Ovary (tissue), 9 donors: Measurements from ENCODE around the gene GRK6. TPM values are rescaled to one million over a fixed set of nuclear protein-coding genes. Genes with fewer than 3 reads are reported as not detected.

Source experiments
- DNase-seq, 5 donors: peaks; one replicate each; pipeline ENCODE4 v3.0.0-alpha.2; 2019 to 2020
- H3K27ac ChIP-seq, 2 donors: fragments of 200-600 bp; one replicate each; pipeline versions ENCODE4 v1.5.1 to v1.8.0; 2019 to 2022
- H3K27me3 ChIP-seq: fragments of 200-600 bp; one replicate; pipeline ENCODE4 v1.8.0; 2022
- H3K36me3 ChIP-seq: fragments of 200-600 bp; sonication (generic); one replicate; pipeline ENCODE4 v1.5.1; 2019
- H3K4me1 ChIP-seq: one replicate; pipeline ENCODE4 v1.8.1; 2013; ENCODE audit warnings: mild to moderate bottlenecking, moderate library complexity; ENCODE audit not compliant: insufficient read depth
- H3K4me3 ChIP-seq: fragments of 200-600 bp; sonication (generic); one replicate; pipeline ENCODE4 v1.5.1; 2017
- H3K9me3 ChIP-seq, 2 donors: fragments of 200-600 bp in 1 of 2; sonication (generic) in 1 of 2; one replicate each; pipeline versions ENCODE4 v1.5.1 to v1.8.1; 2013 to 2019; ENCODE audit warnings: mild to moderate bottlenecking in 1 of 2, moderate library complexity in 1 of 2
- CTCF ChIP-seq, 3 donors: fragments of 450-650 bp in 2 of 3; fragments of 200-600 bp in 1 of 3; IDR thresholded peaks; one replicate each; pipeline versions ENCODE4 v1.5.1 to v1.8.0; 2016 to 2022; ENCODE audit warnings: antibody characterized with exemption in 3 of 3, mild to moderate bottlenecking in 1 of 3
- EP300 ChIP-seq: sonication (generic); formaldehyde crosslinking; IDR thresholded peaks from one replicate; pipeline ENCODE4 v1.6.1; 2017; ENCODE audit warnings: antibody characterized with exemption
- POLR2A ChIP-seq: fragments of 450-650 bp; IDR thresholded peaks from one replicate; pipeline ENCODE4 v1.6.1; 2017; ENCODE audit warnings: antibody characterized with exemption, mild to moderate bottlenecking, moderate library complexity
- WGBS, 3 donors: extraction: QIAGEN DNeasy Blood & Tissue Kit in 1 of 3; methylation state at CpG; one replicate each; pipeline versions ENCODE4 v1.1.5 to v1.1.7; 2013 to 2017; 5-methylcytosine and 5-hydroxymethylcytosine counted together
- intact Hi-C, 4 donors: fragments of 100-400 bp; cut with DNase I; formaldehyde crosslinking; loops; one replicate each; pipeline versions ENCODE4 v1.11.0 to v1.15.1; 2022 to 2023
- polyA plus RNA-seq, 2 donors: library from polyadenylated mRNA; stranded (reverse); fragments of 200-250 nt in 1 of 2; fragments of 350-450 nt in 1 of 2; fragmentation: Illumina TruSeq in 1 of 2; extraction: RNeasy Lipid Tissue Mini Kit (QIAGEN cat#74804) in 1 of 2; gene quantifications; one replicate each; pipeline ENCODE4 v1.2.3, GENCODE V29; 2013 to 2014
- total RNA-seq, 7 donors: library from RNA; depleted of rRNA in 2 of 7; stranded (reverse); fragments of >200 nt in 2 of 7; fragmentation: NEBNext Ultra II Directional in 3 of 7; extraction: Animal tissue kit (Norgen Biotek cat#: 25700) in 3 of 7; gene quantifications; one replicate each; pipeline versions ENCODE4 v1.1.0 to v1.2.4, GENCODE V29; 2016 to 2023
- donor health status: DM: no; HTN: no; CAD: no; lungs with moderate emphysema.
- donor health status: DM: no; HTN: no; CAD: no.
- donor health status: Bipolar disorder and iron deficiency.
- donor health status: DM: yes; HTN: yes; CAD: no.
- donor health status: DM: no; HTN: no; CAD: no.
- donor health status: DM: yes; HTN: yes; CAD: no.

The GRK6 gene
- total and polyA plus RNA-seq, 9 donors: 5.9 to 30.3 (median 18.6) TPM

GRCh38 chr5:177491429-177491945 is 65.0 kb downstream of the GRK6 start:
- TF ChIP-seq EP300 (no peak), CTCF (IDR thresholded peaks at IDR 0.05) (peak in 2 of 3 donors; percentile 44 to 53)
- Histone ChIP-seq H3K4me1 (peaks cover 13% of the 10 kb centered on the region), H3K27ac (no peak overlapping the region), H3K27me3 (no peaks in the 10 kb centered on the region), H3K36me3 (no peaks in the 10 kb centered on the region), H3K4me3 (no peak overlapping the region), H3K9me3 (no peaks in the 10 kb centered on the region)
- WGBS, 3 donors: 61 to 65% (median 64%) methylated on average over 28 to 43 of the region's 43 CpGs
- DNase-seq: peak in 2 of 5 donors; percentile 37 to 60
- intact Hi-C loops: loop anchor here in 1 of 4 donors (10.0 kb wide), 1 partner anchor 377 kb away; no protein-coding TSS in a partner anchor

- TF ChIP-seq POLR2A: no peak
- H3K9me3 ChIP-seq: no peaks in the 10 kb centered on the region
- WGBS, 3 donors: 86 to 88% (median 88%) methylated on average over 52 to 54 of the region's 54 CpGs
- H3K27me3 ChIP-seq: no peaks in the 10 kb centered on the region
- intact Hi-C loops: loop anchor here in 1 of 4 donors (10.0 kb wide), 1 partner anchor 377 kb away; no protein-coding TSS in a partner anchor
- no peak overlapping the region for H3K4me3 ChIP-seq
- H3K36me3 ChIP-seq: no peaks in the 10 kb centered on the region
- no peak for DNase-seq
- H3K4me1 ChIP-seq: peaks cover 13% of the 10 kb centered on the region
- no peak overlapping the region for H3K27ac ChIP-seq
Measured at GRCh38 chr5:177491983-177492746, 65.7 kb downstream of the GRK6 start.

Other genes with a start within 250 kb of the GRK6 start
- gene RAB24, start 123.0 kb upstream of the GRK6 start, total RNA-seq: 10 to 100 TPM; 23.3 to 40.4 (median 26.8) TPM
- gene RAB24, start 123.0 kb upstream of the GRK6 start, polyA plus RNA-seq: 10 to 100 TPM; 17.0 to 40.4 TPM
- gene PRELID1, start 122.9 kb upstream of the GRK6 start, total RNA-seq: 10 to 100 TPM; 42.8 to 96.8 (median 74.6) TPM
- gene PRELID1, start 122.9 kb upstream of the GRK6 start, polyA plus RNA-seq: 10 to 100 TPM; 65.0 to 77.6 TPM
- 1 to 10 TPM; 3.2 to 9.8 (median 6.2) TPM for gene MXD3, start 114.8 kb upstream of the GRK6 start, total RNA-seq
- gene MXD3, start 114.8 kb upstream of the GRK6 start, polyA plus RNA-seq: 1 to 10 TPM in 1 of 2 donors, under 1 TPM in 1; 0.30 to 6.0 TPM
- gene LMAN2, start 75.0 kb upstream of the GRK6 start, total RNA-seq: 100 to 1,000 TPM in 2 of 7 donors, 10 to 100 TPM in 5; 63.5 to 154 (median 93.5) TPM
- 100 to 1,000 TPM in 1 of 2 donors, 10 to 100 TPM in 1; 85.0 to 142 TPM for gene LMAN2, start 75.0 kb upstream of the GRK6 start, polyA plus RNA-seq
- gene RGS14, start 68.8 kb upstream of the GRK6 start, total RNA-seq: 10 to 100 TPM in 1 of 7 donors, 1 to 10 TPM in 6; 4.0 to 27.0 (median 8.0) TPM
- 1 to 10 TPM in 1 of 2 donors, under 1 TPM in 1; 0.73 to 6.2 TPM for gene RGS14, start 68.8 kb upstream of the GRK6 start, polyA plus RNA-seq
- gene SLC34A1, start 42.2 kb upstream of the GRK6 start, total RNA-seq: not detected
- gene SLC34A1, start 42.2 kb upstream of the GRK6 start, polyA plus RNA-seq: not detected
- gene PFN3, start 26.0 kb upstream of the GRK6 start, total RNA-seq: not detected
- gene PFN3, start 26.0 kb upstream of the GRK6 start, polyA plus RNA-seq: not detected
- gene F12, start 17.1 kb upstream of the GRK6 start, total RNA-seq: 1 to 10 TPM in 1 of 7 donors, under 1 TPM in 1, not detected in 5; 0.28 to 1.7 TPM
- not detected for gene F12, start 17.1 kb upstream of the GRK6 start, polyA plus RNA-seq
- gene PRR7, start 20.1 kb downstream of the GRK6 start, total RNA-seq: 10 to 100 TPM in 1 of 7 donors, 1 to 10 TPM in 5, under 1 TPM in 1; 0.66 to 11.4 (median 2.1) TPM
- gene PRR7, start 20.1 kb downstream of the GRK6 start, polyA plus RNA-seq: under 1 TPM in 1 of 2 donors, not detected in 1; 0.51 TPM
- 10 to 100 TPM; 35.1 to 91.6 (median 57.0) TPM for gene DBN1, start 47.0 kb downstream of the GRK6 start, total RNA-seq
- 10 to 100 TPM; 18.4 to 55.4 TPM for gene DBN1, start 47.0 kb downstream of the GRK6 start, polyA plus RNA-seq
- gene PDLIM7, start 70.9 kb downstream of the GRK6 start, total RNA-seq: 100 to 1,000 TPM in 4 of 7 donors, 10 to 100 TPM in 3; 32.7 to 243 (median 151) TPM
- gene PDLIM7, start 70.9 kb downstream of the GRK6 start, polyA plus RNA-seq: 10 to 100 TPM; 25.7 to 83.3 TPM
- 1 to 10 TPM; 1.3 to 7.2 (median 2.5) TPM for gene DOK3, start 83.2 kb downstream of the GRK6 start, total RNA-seq
- 1 to 10 TPM; 1.8 to 4.2 TPM for gene DOK3, start 83.2 kb downstream of the GRK6 start, polyA plus RNA-seq
- 100 to 1,000 TPM in 1 of 7 donors, 10 to 100 TPM in 6; 63.5 to 104 (median 76.0) TPM for gene DDX41, start 90.3 kb downstream of the GRK6 start, total RNA-seq
- gene DDX41, start 90.3 kb downstream of the GRK6 start, polyA plus RNA-seq: 10 to 100 TPM; 58.3 to 63.6 TPM
- 10 to 100 TPM; 50.2 to 77.6 (median 64.3) TPM for gene FAM193B, start 127.9 kb downstream of the GRK6 start, total RNA-seq
- gene FAM193B, start 127.9 kb downstream of the GRK6 start, polyA plus RNA-seq: 10 to 100 TPM; 14.8 to 77.3 TPM
- 100 to 1,000 TPM in 2 of 7 donors, 10 to 100 TPM in 5; 54.0 to 112 (median 80.7) TPM for gene TMED9, start 165.5 kb downstream of the GRK6 start, total RNA-seq
- 10 to 100 TPM; 68.5 to 80.3 TPM for gene TMED9, start 165.5 kb downstream of the GRK6 start, polyA plus RNA-seq
- gene B4GALT7, start 173.5 kb downstream of the GRK6 start, total RNA-seq: 10 to 100 TPM; 18.0 to 40.0 (median 27.2) TPM
- 10 to 100 TPM in 1 of 2 donors, 1 to 10 TPM in 1; 8.5 to 28.7 TPM for gene B4GALT7, start 173.5 kb downstream of the GRK6 start, polyA plus RNA-seq